Stimulated activated CD8-positive, alpha-beta memory T cell treated with anti-CD3 and anti-CD28 coated beads, Interleukin-4, amount 100 ng/mL, for 48 hours (primary cell): ENCODE data around the gene ULK4.

Experiments used
- DNase-seq: peaks from one replicate; pipeline ENCODE4 v3.0.0-alpha.2; 2020

ULK4 gene

GRCh38 chr3:41330465-41330864, 631.4 kb downstream of the ULK4 start:
- DNase-seq = no peak

- DNase-seq = no peak
Observed at GRCh38 chr3:41329881-41330280, 632.0 kb downstream of the ULK4 start.

GRCh38 chr3:41328926-41329325, 633.0 kb downstream of the ULK4 start:
- no peak for DNase-seq

- DNase-seq = no peak
Observed at GRCh38 chr3:41327718-41328117, 634.2 kb downstream of the ULK4 start.

- DNase-seq = no peak
Observed at GRCh38 chr3:41324156-41324475, 637.8 kb downstream of the ULK4 start.

- no peak for DNase-seq
Observed at GRCh38 chr3:41323467-41324155, 638.3 kb downstream of the ULK4 start.

GRCh38 chr3:41321642-41321980, 640.3 kb downstream of the ULK4 start:
- no peak for DNase-seq

- DNase-seq = no peak
Observed at GRCh38 chr3:41320953-41321641, 640.8 kb downstream of the ULK4 start.

GRCh38 chr3:41318520-41318919, 643.4 kb downstream of the ULK4 start:
- no peak for DNase-seq

- DNase-seq = no peak
Observed at GRCh38 chr3:41317718-41318117, 644.2 kb downstream of the ULK4 start.

GRCh38 chr3:41317298-41317697, 644.6 kb downstream of the ULK4 start:
- DNase-seq = no peak

- no peak for DNase-seq
Observed at GRCh38 chr3:41315126-41315525, 646.8 kb downstream of the ULK4 start.

- DNase-seq = no peak
Observed at GRCh38 chr3:41308119-41308518, 653.8 kb downstream of the ULK4 start.

GRCh38 chr3:41307065-41307464, 654.8 kb downstream of the ULK4 start:
- DNase-seq = no peak

- DNase-seq = no peak
Observed at GRCh38 chr3:41304593-41304992, 657.3 kb downstream of the ULK4 start.

- no peak for DNase-seq
Observed at GRCh38 chr3:41302295-41302694, 659.6 kb downstream of the ULK4 start.

- DNase-seq = no peak
Observed at GRCh38 chr3:41301548-41301947, 660.4 kb downstream of the ULK4 start.

GRCh38 chr3:41299036-41299435, 662.9 kb downstream of the ULK4 start:
- no peak for DNase-seq

GRCh38 chr3:41297750-41298149, 664.2 kb downstream of the ULK4 start:
- DNase-seq = no peak

GRCh38 chr3:41296556-41296955, 665.3 kb downstream of the ULK4 start:
- no peak for DNase-seq

- DNase-seq = no peak
Observed at GRCh38 chr3:41295740-41296139, 666.2 kb downstream of the ULK4 start.

GRCh38 chr3:41293169-41293681, 668.7 kb downstream of the ULK4 start:
- no peak for DNase-seq

- no peak for DNase-seq
Observed at GRCh38 chr3:41290736-41291135, 671.2 kb downstream of the ULK4 start.

GRCh38 chr3:41290306-41290705, 671.6 kb downstream of the ULK4 start:
- no peak for DNase-seq

GRCh38 chr3:41288785-41289184, 673.1 kb downstream of the ULK4 start:
- no peak for DNase-seq
